ENCODE results near the gene RHOC. TPM values are rescaled to one million over a fixed set of nuclear protein-coding genes. Genes with fewer than 3 reads are reported as not detected.

The RHOC gene
- total RNA-seq, 1 donor from 2014 or later = 285 TPM

- Mint-ChIP-seq H3K4me3 (ENCODE audit: unreplicated experiment) (no peak overlapping the region), H3K36me3 (ENCODE audit: unreplicated experiment) (no peaks in the 10 kb centered on the region), H3K4me1 (ENCODE audit: unreplicated experiment) (peaks cover 18% of the 10 kb centered on the region), H3K27me3 (ENCODE audit: unreplicated experiment) (no peaks in the 10 kb centered on the region), H3K27ac (ENCODE audit: unreplicated experiment) (no peak overlapping the region), H3K9me3 (ENCODE audit: unreplicated experiment) (no peaks in the 10 kb centered on the region)
- no peak for DNase-seq (ENCODE audit: extremely low spot score, unreplicated experiment)
- TF ChIP-seq CTCF (IDR thresholded peaks at IDR 0.05) = no peak
Observed at GRCh38 chr1:112720800-112721199, 13.9 kb upstream of the RHOC start.

- no peaks in the 10 kb centered on the region for H3K36me3 Mint-ChIP-seq (ENCODE audit: unreplicated experiment)
- no peak overlapping the region for H3K27ac Mint-ChIP-seq (ENCODE audit: unreplicated experiment)
- H3K4me1 Mint-ChIP-seq (ENCODE audit: unreplicated experiment) = peaks cover 21% of the 10 kb centered on the region
- H3K27me3 Mint-ChIP-seq (ENCODE audit: unreplicated experiment) = no peaks in the 10 kb centered on the region
- no peaks in the 10 kb centered on the region for H3K9me3 Mint-ChIP-seq (ENCODE audit: unreplicated experiment)
- H3K4me3 Mint-ChIP-seq (ENCODE audit: unreplicated experiment) = no peak overlapping the region
- no peak for DNase-seq (ENCODE audit: extremely low spot score, unreplicated experiment)
- no peak for TF ChIP-seq CTCF (IDR thresholded peaks at IDR 0.05)
Observed at GRCh38 chr1:112719706-112720105, 12.8 kb upstream of the RHOC start.

- no peaks in the 10 kb centered on the region for H3K9me3 Mint-ChIP-seq (ENCODE audit: unreplicated experiment)
- no peaks in the 10 kb centered on the region for H3K27me3 Mint-ChIP-seq (ENCODE audit: unreplicated experiment)
- TF ChIP-seq CTCF (IDR thresholded peaks at IDR 0.05) = peak; percentile 95
- H3K36me3 Mint-ChIP-seq (ENCODE audit: unreplicated experiment) = no peaks in the 10 kb centered on the region
- H3K27ac Mint-ChIP-seq (ENCODE audit: unreplicated experiment) = no peak overlapping the region
- peak; percentile 94 for DNase-seq (ENCODE audit: extremely low spot score, unreplicated experiment)
- no peak overlapping the region for H3K4me3 Mint-ChIP-seq (ENCODE audit: unreplicated experiment)
- peaks cover 28% of the 10 kb centered on the region for H3K4me1 Mint-ChIP-seq (ENCODE audit: unreplicated experiment)
Observed at GRCh38 chr1:112718691-112719418, 11.9 kb upstream of the RHOC start.

- TF ChIP-seq CTCF (IDR thresholded peaks at IDR 0.05) = no peak
- Mint-ChIP-seq H3K27me3 (ENCODE audit: unreplicated experiment) (no peaks in the 10 kb centered on the region), H3K9me3 (ENCODE audit: unreplicated experiment) (no peaks in the 10 kb centered on the region), H3K4me3 (ENCODE audit: unreplicated experiment) (no peak overlapping the region), H3K27ac (ENCODE audit: unreplicated experiment) (no peak overlapping the region), H3K36me3 (ENCODE audit: unreplicated experiment) (no peaks in the 10 kb centered on the region), H3K4me1 (ENCODE audit: unreplicated experiment) (peaks cover 19% of the 10 kb centered on the region)
- DNase-seq (ENCODE audit: extremely low spot score, unreplicated experiment) = no peak
Observed at GRCh38 chr1:112717263-112717873, 10.4 kb upstream of the RHOC start.

GRCh38 chr1:112716133-112716720 lies 9.3 kb upstream of the RHOC start:
- peak; percentile 98 for TF ChIP-seq CTCF (IDR thresholded peaks at IDR 0.05)
- Mint-ChIP-seq H3K4me1 (ENCODE audit: unreplicated experiment) (peaks cover 18% of the 10 kb centered on the region), H3K4me3 (ENCODE audit: unreplicated experiment) (peak overlapping the region; percentile 82), H3K27me3 (ENCODE audit: unreplicated experiment) (no peaks in the 10 kb centered on the region), H3K27ac (ENCODE audit: unreplicated experiment) (peak overlapping the region; percentile 59), H3K9me3 (ENCODE audit: unreplicated experiment) (no peaks in the 10 kb centered on the region), H3K36me3 (ENCODE audit: unreplicated experiment) (no peaks in the 10 kb centered on the region)
- peak; percentile 95 for DNase-seq (ENCODE audit: extremely low spot score, unreplicated experiment)
